OCI-LY7 (cell line): ENCODE results near the gene SLC6A18. TPM values are rescaled to one million over a fixed set of nuclear protein-coding genes. Genes with fewer than 3 reads are reported as not detected.

Experiments
- BruUV-seq: library from RNA; stranded (reverse); fragments of 400-500 nt; replicated peaks from 2 replicates; lab custom pipeline; 2021; lab: Mats Ljungman, UMichigan
- CTCF ChIA-PET: fragments of 300-600 bp; sonication (Branson Sonifier 250); formaldehyde crosslinking; loops from one replicate; lab custom pipeline; 2022; ENCODE audit warnings: antibody characterized with exemption; ENCODE audit not compliant: unreplicated experiment; lab: Charles Lee
- POLR2A ChIA-PET: fragments of 300-600 bp; sonication (Branson Sonifier 250); formaldehyde crosslinking; loops from one replicate; lab custom pipeline; 2022; ENCODE audit warnings: antibody characterized with exemption; lab: Charles Lee
- DNase-seq: peaks from one replicate; pipeline ENCODE4 v3.0.0-alpha.2; 2015; ENCODE audit warnings: low spot score
- H2AFZ ChIP-seq: fragments of 200-600 bp; sonication (generic), shearing (Covaris generic); 2 replicates; pipeline ENCODE4 v1.6.1; 2014; ENCODE audit warnings: mild to moderate bottlenecking, antibody characterized with exemption, low read length, moderate library complexity
- H3K27ac ChIP-seq: fragments of 200-600 bp; sonication (generic); 2 replicates; pipeline ENCODE4 v1.5.1; 2014; ENCODE audit warnings: mixed run types, low read depth, mild to moderate bottlenecking, moderate library complexity, low read length, inconsistent platforms; ENCODE audit not compliant: poor library complexity, severe bottlenecking
- H3K36me3 ChIP-seq: fragments of 200-600 bp; sonication (generic); 2 replicates; pipeline ENCODE4 v1.6.1; 2014; ENCODE audit warnings: mild to moderate bottlenecking, antibody characterized with exemption, low read length, moderate library complexity, mixed read lengths; ENCODE audit not compliant: insufficient read depth
- H3K4me1 ChIP-seq: fragments of 200-600 bp; sonication (generic); 2 replicates; pipeline ENCODE4 v1.5.1; 2014; ENCODE audit warnings: mild to moderate bottlenecking, low read length; ENCODE audit not compliant: insufficient read depth, poor library complexity, severe bottlenecking
- H3K4me2 ChIP-seq: fragments of 200-600 bp; sonication (generic); 2 replicates; pipeline ENCODE4 v1.6.1; 2014; ENCODE audit warnings: mild to moderate bottlenecking, low read length
- H3K4me3 ChIP-seq: fragments of 200-600 bp; sonication (generic); 2 replicates; pipeline ENCODE4 v1.5.1; 2014; ENCODE audit warnings: mild to moderate bottlenecking, low read depth, low read length; ENCODE audit not compliant: poor library complexity, severe bottlenecking
- H3K79me2 ChIP-seq: fragments of 200-600 bp; sonication (generic); 2 replicates; pipeline ENCODE4 v1.6.1; 2016; ENCODE audit warnings: low read depth, mild to moderate bottlenecking, low read length, moderate library complexity, mixed read lengths; ENCODE audit not compliant: insufficient read depth
- H3K9me2 ChIP-seq: fragments of 200-600 bp; sonication (generic); 2 replicates; pipeline ENCODE4 v1.6.1; 2016; ENCODE audit warnings: mild to moderate bottlenecking, low read length, mixed read lengths; ENCODE audit not compliant: insufficient read depth
- H3K9me3 ChIP-seq: fragments of 200-600 bp; sonication (generic); 2 replicates; pipeline ENCODE4 v1.6.1; 2014; ENCODE audit warnings: mild to moderate bottlenecking, mixed run types, low read length, mixed read lengths
- H4K20me1 ChIP-seq: fragments of 200-600 bp; sonication (generic); 2 replicates; pipeline ENCODE4 v1.6.1; 2014; ENCODE audit warnings: mild to moderate bottlenecking, antibody characterized with exemption, low read length, moderate library complexity, mixed read lengths; ENCODE audit not compliant: insufficient read depth
- EZH2phosphoT487 ChIP-seq: fragments of 200-600 bp; sonication (generic); IDR thresholded peaks from 2 replicates; pipeline ENCODE4 v1.6.1; 2018; ENCODE audit warnings: low read depth, borderline replicate concordance, mild to moderate bottlenecking, mixed run types, antibody characterized with exemption, low read length, moderate library complexity, mixed read lengths
- intact Hi-C: fragments of 100-400 bp; cut with micrococcal nuclease; formaldehyde crosslinking; loops from one replicate; pipeline ENCODE4 v1.10.0; 2022; ENCODE audit not compliant: unreplicated experiment
- total RNA-seq, 2 experiments: library from RNA; depleted of rRNA in 1 of 2; stranded (reverse); fragments of >200 nt in 1 of 2; shearing (Covaris generic) in 1 of 2; gene quantifications; 2 replicates each; pipeline ENCODE4 v1.2.3, GENCODE V29; 2014 to 2022
- TF ChIP-seq, protein P1 (sequence below): fragments of 200-600 bp; sonication (generic); conservative IDR thresholded peaks from 2 replicates; pipeline ENCODE4 v1.5.1; 2014; ENCODE audit warnings: mild to moderate bottlenecking, antibody characterized with exemption, low read length, moderate library complexity, mixed read lengths

The SLC6A18 gene
- total RNA-seq, 2 experiments from 2014 or later = not detected

GRCh38 chr5:1262381-1262780, 37.2 kb downstream of the SLC6A18 start:
- no peaks in the 10 kb centered on the region for H3K9me2 ChIP-seq
- no peak overlapping the region for H3K4me3 ChIP-seq
- no peaks in the 10 kb centered on the region for H4K20me1 ChIP-seq
- no peaks in the 10 kb centered on the region for H3K9me3 ChIP-seq
- no peaks in the 10 kb centered on the region for H3K79me2 ChIP-seq
- TF ChIP-seq, protein P1, sequence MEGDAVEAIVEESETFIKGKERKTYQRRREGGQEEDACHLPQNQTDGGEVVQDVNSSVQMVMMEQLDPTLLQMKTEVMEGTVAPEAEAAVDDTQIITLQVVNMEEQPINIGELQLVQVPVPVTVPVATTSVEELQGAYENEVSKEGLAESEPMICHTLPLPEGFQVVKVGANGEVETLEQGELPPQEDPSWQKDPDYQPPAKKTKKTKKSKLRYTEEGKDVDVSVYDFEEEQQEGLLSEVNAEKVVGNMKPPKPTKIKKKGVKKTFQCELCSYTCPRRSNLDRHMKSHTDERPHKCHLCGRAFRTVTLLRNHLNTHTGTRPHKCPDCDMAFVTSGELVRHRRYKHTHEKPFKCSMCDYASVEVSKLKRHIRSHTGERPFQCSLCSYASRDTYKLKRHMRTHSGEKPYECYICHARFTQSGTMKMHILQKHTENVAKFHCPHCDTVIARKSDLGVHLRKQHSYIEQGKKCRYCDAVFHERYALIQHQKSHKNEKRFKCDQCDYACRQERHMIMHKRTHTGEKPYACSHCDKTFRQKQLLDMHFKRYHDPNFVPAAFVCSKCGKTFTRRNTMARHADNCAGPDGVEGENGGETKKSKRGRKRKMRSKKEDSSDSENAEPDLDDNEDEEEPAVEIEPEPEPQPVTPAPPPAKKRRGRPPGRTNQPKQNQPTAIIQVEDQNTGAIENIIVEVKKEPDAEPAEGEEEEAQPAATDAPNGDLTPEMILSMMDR = no peak
- no peak for TF ChIP-seq EZH2phosphoT487
- H3K36me3 ChIP-seq = peaks cover 95% of the 10 kb centered on the region
- BruUV-seq = no TSS peak
- peak overlapping the region; percentile 25 for H3K27ac ChIP-seq
- no peak overlapping the region for H2AFZ ChIP-seq
- H3K4me2 ChIP-seq = no peak overlapping the region
- H3K4me1 ChIP-seq = no peaks in the 10 kb centered on the region
- intact Hi-C loops = loop anchor here (5.0 kb wide), 1 partner anchor 55 kb away; no protein-coding TSS in a partner anchor
- POLR2A ChIA-PET = no interaction called here
- CTCF ChIA-PET = no interaction called here
- no peak for DNase-seq

GRCh38 chr5:1264211-1264610, 39.0 kb downstream of the SLC6A18 start:
- TF ChIP-seq EZH2phosphoT487 = no peak
- TF ChIP-seq, protein P1 = no peak
- no peak overlapping the region for H2AFZ ChIP-seq
- ChIA-PET POLR2A (no interaction called here), CTCF (no interaction called here)
- H3K79me2 ChIP-seq = no peaks in the 10 kb centered on the region
- H3K36me3 ChIP-seq = peaks cover 94% of the 10 kb centered on the region
- no peaks in the 10 kb centered on the region; the same call in 1 of the 2 replicates for H4K20me1 ChIP-seq
- H3K9me2 ChIP-seq = no peaks in the 10 kb centered on the region
- no peak overlapping the region for H3K4me2 ChIP-seq
- H3K4me3 ChIP-seq = no peak overlapping the region
- no peak for DNase-seq
- BruUV-seq = no TSS peak
- intact Hi-C loops = loop anchor here (5.0 kb wide), 1 partner anchor 53 kb away; no protein-coding TSS in a partner anchor
- H3K27ac ChIP-seq = no peak overlapping the region
- H3K4me1 ChIP-seq = no peaks in the 10 kb centered on the region
- no peaks in the 10 kb centered on the region for H3K9me3 ChIP-seq

DNA sequence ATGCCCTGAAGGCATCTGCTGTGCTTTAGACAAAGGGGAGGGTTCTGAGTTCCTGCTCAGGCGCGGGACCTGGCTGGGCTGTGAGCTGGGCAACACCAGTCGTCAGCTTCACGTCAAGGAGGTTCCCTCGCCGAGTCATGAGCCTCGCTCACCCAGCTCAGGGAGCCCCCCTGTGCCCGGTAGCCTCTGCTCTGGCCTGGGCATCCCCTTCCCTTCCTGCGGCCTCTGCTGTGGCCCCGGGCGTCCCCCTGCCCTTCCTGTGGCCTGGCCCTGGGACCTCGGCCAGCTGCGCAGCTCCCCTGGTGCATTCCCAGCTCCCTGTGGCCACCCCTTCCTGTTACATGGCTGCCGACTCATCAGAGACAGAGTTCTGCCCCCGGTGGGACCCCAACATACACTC, 39.8 kb downstream of the SLC6A18 start:
- no peak for TF ChIP-seq EZH2phosphoT487
- TF ChIP-seq, protein P1 = no peak
- Histone ChIP-seq H3K4me3 (no peak overlapping the region), H3K4me2 (no peak overlapping the region), H4K20me1 (no peaks in the 10 kb centered on the region; the same call in 1 of the 2 replicates), H3K27ac (no peak overlapping the region), H2AFZ (no peak overlapping the region), H3K79me2 (no peaks in the 10 kb centered on the region), H3K9me2 (no peaks in the 10 kb centered on the region), H3K36me3 (peaks cover 97% of the 10 kb centered on the region), H3K4me1 (no peaks in the 10 kb centered on the region), H3K9me3 (no peaks in the 10 kb centered on the region)
- DNase-seq = no peak
- intact Hi-C loops = no loop called here
- ChIA-PET POLR2A (no interaction called here), CTCF (no interaction called here)
- BruUV-seq = no TSS peak
